ENCODE results near the gene RAD51AP2.

RAD51AP2 gene

GRCh38 chr2:17540813-17541530 lies 22.7 kb upstream of the RAD51AP2 start:
- Histone ChIP-seq H4K20me1 (ENCODE audit: insufficient read depth, low read length) (no peaks in the 10 kb centered on the region), H3K9ac (ENCODE audit: low read length) (no peak overlapping the region), H3K9me2 (ENCODE audit: low read depth, low read length) (no peaks in the 10 kb centered on the region), H3K4me2 (ENCODE audit: low read length) (no peak overlapping the region), H3K36me3 (ENCODE audit: insufficient read depth, low read length) (no peaks in the 10 kb centered on the region), H3K9me3 (ENCODE audit: low read length) (no peaks in the 10 kb centered on the region), H2AFZ (ENCODE audit: low read length) (no peak overlapping the region), H3K27me3 (ENCODE audit: insufficient read depth, low read length) (no peaks in the 10 kb centered on the region), H3F3A (ENCODE audit: insufficient read depth, low read length) (no peaks in the 10 kb centered on the region), H3K79me2 (ENCODE audit: insufficient read depth, low read length) (no peaks in the 10 kb centered on the region), H3K4me3 (ENCODE audit: low read depth, low read length, poor library complexity, severe bottlenecking) (no peak overlapping the region), H3K4me1 (ENCODE audit: insufficient read depth, low read length, severe bottlenecking) (no peaks in the 10 kb centered on the region), H3K27ac (ENCODE audit: low read depth, low read length, poor library complexity, severe bottlenecking) (no peak overlapping the region)
- TF ChIP-seq EZH2 (IDR thresholded peaks at IDR 0.05; ENCODE audit: borderline replicate concordance, low read length) = no peak
- no peak for TF ChIP-seq CTCF (IDR thresholded peaks at IDR 0.05; ENCODE audit: low read length)

DNA sequence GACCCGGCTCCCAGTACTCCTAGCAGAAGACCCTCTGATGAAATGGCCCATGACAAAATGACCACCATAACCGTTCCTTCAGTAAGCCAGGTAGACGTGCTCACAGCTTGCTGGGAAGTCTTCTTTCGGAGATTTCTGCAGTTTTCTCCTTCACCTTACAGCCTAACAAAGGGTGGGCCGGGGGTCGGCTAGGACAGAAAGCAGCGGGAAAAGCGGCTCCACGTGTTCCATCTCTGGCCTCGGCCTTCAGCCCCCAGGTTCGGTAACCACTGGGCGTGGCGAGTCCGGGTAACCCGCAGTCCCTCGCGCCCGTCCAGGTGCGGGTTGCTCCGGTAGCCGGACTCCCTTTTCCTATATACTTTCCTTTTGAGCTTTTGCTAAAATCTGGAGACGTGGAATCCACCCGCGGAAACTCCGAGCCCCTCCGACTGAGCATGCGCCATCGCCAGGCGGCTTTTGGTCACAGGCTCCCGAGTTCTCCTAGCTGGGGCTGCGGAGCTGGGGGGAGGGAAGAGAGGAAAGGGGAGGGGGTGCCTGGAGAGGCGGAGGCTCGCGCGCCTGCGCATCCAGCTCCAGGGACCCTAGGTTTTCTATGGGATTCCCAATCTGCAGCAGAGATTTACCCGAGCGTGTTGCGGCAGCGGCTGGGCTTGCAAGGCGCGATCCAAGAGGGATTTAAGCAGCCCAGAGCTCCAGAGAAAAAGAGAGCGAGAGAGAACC lies 22.0 kb upstream of the RAD51AP2 start, which contains the start of gene VSNL1:
VSNL1 (plus strand) TSS at position 604 of the 720 bp plus-strand sequence. CDS start 51,379 bp downstream, outside the sequence.
- Histone ChIP-seq H3K9me3 (ENCODE audit: low read length) (no peaks in the 10 kb centered on the region), H3K36me3 (ENCODE audit: insufficient read depth, low read length) (no peaks in the 10 kb centered on the region), H3K9me2 (ENCODE audit: low read depth, low read length) (no peaks in the 10 kb centered on the region), H4K20me1 (ENCODE audit: insufficient read depth, low read length) (no peaks in the 10 kb centered on the region), H3K4me1 (ENCODE audit: insufficient read depth, low read length, severe bottlenecking) (no peaks in the 10 kb centered on the region), H3F3A (ENCODE audit: insufficient read depth, low read length) (no peaks in the 10 kb centered on the region), H3K9ac (ENCODE audit: low read length) (no peak within 1 kb of the TSS), H3K79me2 (ENCODE audit: insufficient read depth, low read length) (no peaks in the 10 kb centered on the region), H2AFZ (ENCODE audit: low read length) (no peak within 1 kb of the TSS), H3K27ac (ENCODE audit: low read depth, low read length, poor library complexity, severe bottlenecking) (no peak within 1 kb of the TSS), H3K4me2 (ENCODE audit: low read length) (no peak within 1 kb of the TSS), H3K27me3 (ENCODE audit: insufficient read depth, low read length) (no peaks in the 10 kb centered on the region), H3K4me3 (ENCODE audit: low read depth, low read length, poor library complexity, severe bottlenecking) (no peak within 1 kb of the TSS)
- TF ChIP-seq EZH2 (IDR thresholded peaks at IDR 0.05; ENCODE audit: borderline replicate concordance, low read length) = no peak
- TF ChIP-seq CTCF (IDR thresholded peaks at IDR 0.05; ENCODE audit: low read length) = no peak

DNA sequence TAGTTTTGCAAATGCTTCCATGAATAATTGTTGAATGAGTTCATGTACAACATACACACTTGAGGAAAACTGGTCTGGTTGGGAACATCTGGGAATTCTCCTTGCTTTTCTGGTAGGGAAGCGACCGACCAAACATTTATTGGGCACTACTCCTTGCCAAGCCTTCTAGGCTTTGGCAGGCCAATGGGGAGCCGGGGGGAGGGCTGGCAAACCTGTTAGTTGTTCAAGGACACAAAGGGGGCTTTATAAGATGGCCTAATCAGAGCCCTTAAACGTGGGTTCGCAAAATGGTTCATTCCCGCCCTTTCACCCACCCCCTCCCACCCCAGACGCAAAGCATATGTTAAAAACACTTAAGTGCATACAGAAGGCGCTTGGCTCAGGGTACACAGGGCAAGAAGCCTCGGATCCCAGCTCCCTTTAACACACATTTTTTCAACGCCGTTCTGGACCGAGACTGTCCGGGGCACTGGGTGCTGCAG lies 21.4 kb upstream of the RAD51AP2 start:
- no peak overlapping the region for H3K4me3 ChIP-seq (ENCODE audit: low read depth, low read length, poor library complexity, severe bottlenecking)
- no peak for TF ChIP-seq EZH2 (IDR thresholded peaks at IDR 0.05; ENCODE audit: borderline replicate concordance, low read length)
- no peak for TF ChIP-seq CTCF (IDR thresholded peaks at IDR 0.05; ENCODE audit: low read length)
- H3F3A ChIP-seq (ENCODE audit: insufficient read depth, low read length) = no peaks in the 10 kb centered on the region
- H2AFZ ChIP-seq (ENCODE audit: low read length) = no peak overlapping the region
- H3K36me3 ChIP-seq (ENCODE audit: insufficient read depth, low read length) = no peaks in the 10 kb centered on the region
- no peak overlapping the region for H3K27ac ChIP-seq (ENCODE audit: low read depth, low read length, poor library complexity, severe bottlenecking)
- H3K9me3 ChIP-seq (ENCODE audit: low read length) = no peaks in the 10 kb centered on the region
- H3K4me1 ChIP-seq (ENCODE audit: insufficient read depth, low read length, severe bottlenecking) = no peaks in the 10 kb centered on the region
- H3K9ac ChIP-seq (ENCODE audit: low read length) = no peak overlapping the region
- no peaks in the 10 kb centered on the region for H4K20me1 ChIP-seq (ENCODE audit: insufficient read depth, low read length)
- no peak overlapping the region for H3K4me2 ChIP-seq (ENCODE audit: low read length)
- no peaks in the 10 kb centered on the region for H3K79me2 ChIP-seq (ENCODE audit: insufficient read depth, low read length)
- no peaks in the 10 kb centered on the region for H3K27me3 ChIP-seq (ENCODE audit: insufficient read depth, low read length)
- H3K9me2 ChIP-seq (ENCODE audit: low read depth, low read length) = no peaks in the 10 kb centered on the region
